Small intestine (tissue), 7 donors: ENCODE data around the gene PTPRG. TPM values are rescaled to one million over a fixed set of nuclear protein-coding genes. Genes with fewer than 3 reads are reported as not detected.

Experiments
- DNase-seq, 2 donors: peaks; one replicate each; pipeline versions ENCODE4 v3.0.0 to v3.0.0-alpha.2; 2013
- FAIRE-seq: peaks from 2 replicates; lab custom pipeline; 2012; peaks lifted over from hg19 to GRCh38; lab: Jason Lieb, UNC
- H3K27ac ChIP-seq, 3 donors: one replicate each; pipeline ENCODE4 v1.5.1; 2013; ENCODE audit warnings: low read length in 2 of 3, mild to moderate bottlenecking in 2 of 3, control low read depth in 1 of 3, inconsistent platforms in 1 of 3, low read depth in 1 of 3, moderate library complexity in 1 of 3
- H3K27me3 ChIP-seq, 3 donors: one replicate each; pipeline ENCODE4 v1.6.1; 2013; ENCODE audit warnings: low read length in 3 of 3, inconsistent platforms in 1 of 3; ENCODE audit not compliant: control insufficient read depth in 3 of 3, insufficient read depth in 3 of 3
- H3K36me3 ChIP-seq, 3 donors: one replicate each; pipeline ENCODE4 v1.6.1; 2013; ENCODE audit warnings: low read length in 3 of 3, inconsistent platforms in 1 of 3, low read depth in 1 of 3, mild to moderate bottlenecking in 1 of 3, moderate library complexity in 1 of 3; ENCODE audit not compliant: control insufficient read depth in 3 of 3, insufficient read depth in 2 of 3
- H3K4me1 ChIP-seq, 3 donors: one replicate each; pipeline ENCODE4 v1.6.1; 2013; ENCODE audit warnings: low read length in 2 of 3, inconsistent platforms in 1 of 3, low read depth in 1 of 3, mild to moderate bottlenecking in 1 of 3, moderate library complexity in 1 of 3; ENCODE audit not compliant: control insufficient read depth in 3 of 3, insufficient read depth in 2 of 3
- H3K4me3 ChIP-seq, 3 donors: one replicate each; pipeline ENCODE4 v1.5.1; 2013; ENCODE audit warnings: low read length in 3 of 3, control low read depth in 1 of 3, inconsistent platforms in 1 of 3, low read depth in 1 of 3, mild to moderate bottlenecking in 1 of 3, moderate library complexity in 1 of 3
- H3K9me3 ChIP-seq, 2 donors: one replicate each; pipeline ENCODE4 v1.6.1; 2013; ENCODE audit warnings: low read depth in 1 of 2, low read length in 1 of 2; ENCODE audit not compliant: control insufficient read depth in 2 of 2, insufficient read depth in 1 of 2
- WGBS, 3 donors: extraction: QIAGEN DNeasy Blood & Tissue Kit; methylation state at CpG; one replicate each; pipeline ENCODE4 v1.1.7; 2013; 5-methylcytosine and 5-hydroxymethylcytosine counted together
- polyA plus RNA-seq, 4 donors: library from polyadenylated mRNA; stranded (reverse) in 3 of 4; unstranded in 1 of 4; fragments of 200-250 nt in 3 of 4; fragments of 120-200 nt in 1 of 4; gene quantifications; one replicate each; pipeline versions ENCODE4 v1.2.1 to v1.2.3, GENCODE V29; 2013
- donor health status: healthy with polysubstance abuse.
- donor health status: control.
- donor health status: control.
- donor health status: Bipolar disorder and iron deficiency.
- donor health status: healthy.

The PTPRG gene
- polyA plus RNA-seq, 4 donors, result 0.81 to 18.3 (median 5.6) TPM

GRCh38 chr3:62013951-62014350, 452.6 kb downstream of the PTPRG start:
- Histone ChIP-seq H3K27me3 (no peaks in the 10 kb centered on the region), H3K4me3 (no peak overlapping the region), H3K9me3 (peaks cover 0 to 8% of the 10 kb centered on the region in 2 donors), H3K36me3 (peaks cover 0 to 3% (median 0%) of the 10 kb centered on the region in 3 donors), H3K4me1 (no peaks in the 10 kb centered on the region), H3K27ac (no peak overlapping the region)
- DNase-seq (no peak), FAIRE-seq (no peak)
- WGBS, 3 donors, result 87 to 95% (median 93%) methylated on average over 7 of the region's 7 CpGs

- WGBS, 3 donors, result 85 to 86% (median 86%) methylated on average over 3 of the region's 3 CpGs
- Histone ChIP-seq H3K27ac (no peak overlapping the region), H3K4me3 (no peak overlapping the region), H3K9me3 (peaks cover 0 to 8% of the 10 kb centered on the region in 2 donors), H3K27me3 (no peaks in the 10 kb centered on the region), H3K4me1 (no peaks in the 10 kb centered on the region), H3K36me3 (no peaks in the 10 kb centered on the region)
- no peak for DNase-seq
- FAIRE-seq, result no peak
Measured at GRCh38 chr3:62015111-62015510, 453.7 kb downstream of the PTPRG start.

GRCh38 chr3:62019906-62020305, 458.5 kb downstream of the PTPRG start:
- H3K27ac ChIP-seq, result no peak overlapping the region
- H3K4me3 ChIP-seq, result no peak overlapping the region
- H3K9me3 ChIP-seq, result peaks cover 0 to 3% of the 10 kb centered on the region in 2 donors
- H3K27me3 ChIP-seq, result no peaks in the 10 kb centered on the region
- WGBS, 3 donors, result 39 to 90% (median 49%) methylated on average over 1 of the region's 1 CpG
- no peaks in the 10 kb centered on the region for H3K4me1 ChIP-seq
- DNase-seq (no peak), FAIRE-seq (no peak)
- no peaks in the 10 kb centered on the region for H3K36me3 ChIP-seq

- 61 to 92% (median 80%) methylated on average over 2 of the region's 2 CpGs for WGBS, 3 donors
Measured at GRCh38 chr3:62020706-62021105, 459.3 kb downstream of the PTPRG start.

GRCh38 chr3:62022312-62022711, 460.9 kb downstream of the PTPRG start:
- H3K27ac ChIP-seq, result no peak overlapping the region
- no peaks in the 10 kb centered on the region for H3K36me3 ChIP-seq
- no peak overlapping the region for H3K4me3 ChIP-seq
- H3K9me3 ChIP-seq, result peaks cover 0 to 3% of the 10 kb centered on the region in 2 donors
- FAIRE-seq (no peak), DNase-seq (no peak)
- no peaks in the 10 kb centered on the region for H3K4me1 ChIP-seq
- no peaks in the 10 kb centered on the region for H3K27me3 ChIP-seq
- 91 to 97% (median 93%) methylated on average over 4 of the region's 4 CpGs for WGBS, 3 donors

More at GRCh38 chr3:62020706-62021105, 459.3 kb downstream of the PTPRG start:
- DNase-seq, result no peak
- no peak overlapping the region for H3K27ac ChIP-seq
- no peaks in the 10 kb centered on the region for H3K27me3 ChIP-seq
- no peaks in the 10 kb centered on the region for H3K4me1 ChIP-seq
- peaks cover 0 to 3% of the 10 kb centered on the region in 2 donors for H3K9me3 ChIP-seq
- FAIRE-seq, result no peak
- H3K36me3 ChIP-seq, result no peaks in the 10 kb centered on the region
- no peak overlapping the region for H3K4me3 ChIP-seq

- H3K27me3 ChIP-seq, result no peaks in the 10 kb centered on the region
- H3K36me3 ChIP-seq, result no peaks in the 10 kb centered on the region
- no peak for FAIRE-seq
- H3K9me3 ChIP-seq, result no peaks in the 10 kb centered on the region
- 75 to 91% (median 78%) methylated on average over 3 of the region's 3 CpGs for WGBS, 3 donors
- H3K4me1 ChIP-seq, result no peaks in the 10 kb centered on the region
- H3K4me3 ChIP-seq, result no peak overlapping the region
- no peak for DNase-seq
- H3K27ac ChIP-seq, result no peak overlapping the region
Measured at GRCh38 chr3:62024882-62025281, 463.5 kb downstream of the PTPRG start.

- Histone ChIP-seq H3K27me3 (no peaks in the 10 kb centered on the region), H3K4me3 (no peak overlapping the region), H3K4me1 (no peaks in the 10 kb centered on the region), H3K27ac (no peak overlapping the region), H3K9me3 (no peaks in the 10 kb centered on the region), H3K36me3 (no peaks in the 10 kb centered on the region)
- WGBS, 3 donors, result 88 to 94% (median 90%) methylated on average over 1 of the region's 1 CpG
- FAIRE-seq (no peak), DNase-seq (no peak)
Measured at GRCh38 chr3:62025913-62026312, 464.5 kb downstream of the PTPRG start.

GRCh38 chr3:62027241-62027640, 465.9 kb downstream of the PTPRG start:
- FAIRE-seq, result no peak
- H3K9me3 ChIP-seq, result no peaks in the 10 kb centered on the region
- DNase-seq, result no peak
- no peak overlapping the region for H3K27ac ChIP-seq
- 89 to 94% (median 89%) methylated on average over 4 of the region's 4 CpGs for WGBS, 3 donors
- H3K36me3 ChIP-seq, result no peaks in the 10 kb centered on the region
- no peaks in the 10 kb centered on the region for H3K27me3 ChIP-seq
- no peaks in the 10 kb centered on the region for H3K4me1 ChIP-seq
- no peak overlapping the region for H3K4me3 ChIP-seq

- Histone ChIP-seq H3K4me3 (no peak overlapping the region), H3K27me3 (no peaks in the 10 kb centered on the region), H3K27ac (no peak overlapping the region), H3K4me1 (no peaks in the 10 kb centered on the region), H3K36me3 (no peaks in the 10 kb centered on the region), H3K9me3 (no peaks in the 10 kb centered on the region)
- WGBS, 3 donors, result 82 to 92% (median 87%) methylated on average over 5 of the region's 5 CpGs
- FAIRE-seq, result no peak
- no peak for DNase-seq
Measured at GRCh38 chr3:62027796-62028195, 466.4 kb downstream of the PTPRG start.
